ENCODE results near the gene KCTD12. TPM values are rescaled to one million over a fixed set of nuclear protein-coding genes. Genes with fewer than 3 reads are reported as not detected.

The KCTD12 gene
- total RNA-seq, 4 donors from 2014 or later = 11.4 to 47.0 (median 21.3) TPM

GRCh38 chr13:76887076-76887563, 915 bp upstream of the KCTD12 start:
- Histone ChIP-seq H3K4me3 (peak overlapping the region; percentile 60 to 74 (median 70)), H3K9me3 (no peaks in the 10 kb centered on the region), H3K4me1 (peaks cover 0 to 21% (median 2%) of the 10 kb centered on the region in 4 donors), H3K36me3 (no peaks in the 10 kb centered on the region), H3K27ac (peak overlapping the region; percentile 71 to 89 (median 83)), H3K27me3 (no peaks in the 10 kb centered on the region)
- DNase-seq = peak in 1 of 3 donors; percentile 46
- TF ChIP-seq POLR2A (IDR thresholded peaks at IDR 0.05) = no peak
- TF ChIP-seq, protein P1, sequence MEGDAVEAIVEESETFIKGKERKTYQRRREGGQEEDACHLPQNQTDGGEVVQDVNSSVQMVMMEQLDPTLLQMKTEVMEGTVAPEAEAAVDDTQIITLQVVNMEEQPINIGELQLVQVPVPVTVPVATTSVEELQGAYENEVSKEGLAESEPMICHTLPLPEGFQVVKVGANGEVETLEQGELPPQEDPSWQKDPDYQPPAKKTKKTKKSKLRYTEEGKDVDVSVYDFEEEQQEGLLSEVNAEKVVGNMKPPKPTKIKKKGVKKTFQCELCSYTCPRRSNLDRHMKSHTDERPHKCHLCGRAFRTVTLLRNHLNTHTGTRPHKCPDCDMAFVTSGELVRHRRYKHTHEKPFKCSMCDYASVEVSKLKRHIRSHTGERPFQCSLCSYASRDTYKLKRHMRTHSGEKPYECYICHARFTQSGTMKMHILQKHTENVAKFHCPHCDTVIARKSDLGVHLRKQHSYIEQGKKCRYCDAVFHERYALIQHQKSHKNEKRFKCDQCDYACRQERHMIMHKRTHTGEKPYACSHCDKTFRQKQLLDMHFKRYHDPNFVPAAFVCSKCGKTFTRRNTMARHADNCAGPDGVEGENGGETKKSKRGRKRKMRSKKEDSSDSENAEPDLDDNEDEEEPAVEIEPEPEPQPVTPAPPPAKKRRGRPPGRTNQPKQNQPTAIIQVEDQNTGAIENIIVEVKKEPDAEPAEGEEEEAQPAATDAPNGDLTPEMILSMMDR (IDR thresholded peaks at IDR 0.05) = no peak

- peak overlapping the region; percentile 71 to 89 (median 83) for H3K27ac ChIP-seq
- H3K4me1 ChIP-seq = peaks cover 0 to 21% (median 2%) of the 10 kb centered on the region in 4 donors
- peak in 1 of 3 donors; percentile 54 for DNase-seq
- H3K4me3 ChIP-seq = peak overlapping the region; percentile 60 to 74 (median 70)
- TF ChIP-seq, protein P1 (IDR thresholded peaks at IDR 0.05) = no peak
- no peak for TF ChIP-seq POLR2A (IDR thresholded peaks at IDR 0.05)
- no peaks in the 10 kb centered on the region for H3K36me3 ChIP-seq
- no peaks in the 10 kb centered on the region for H3K9me3 ChIP-seq
- no peaks in the 10 kb centered on the region for H3K27me3 ChIP-seq
These were observed 257 bp downstream of the KCTD12 start for GRCh38 chr13:76886005-76886291.

DNA sequence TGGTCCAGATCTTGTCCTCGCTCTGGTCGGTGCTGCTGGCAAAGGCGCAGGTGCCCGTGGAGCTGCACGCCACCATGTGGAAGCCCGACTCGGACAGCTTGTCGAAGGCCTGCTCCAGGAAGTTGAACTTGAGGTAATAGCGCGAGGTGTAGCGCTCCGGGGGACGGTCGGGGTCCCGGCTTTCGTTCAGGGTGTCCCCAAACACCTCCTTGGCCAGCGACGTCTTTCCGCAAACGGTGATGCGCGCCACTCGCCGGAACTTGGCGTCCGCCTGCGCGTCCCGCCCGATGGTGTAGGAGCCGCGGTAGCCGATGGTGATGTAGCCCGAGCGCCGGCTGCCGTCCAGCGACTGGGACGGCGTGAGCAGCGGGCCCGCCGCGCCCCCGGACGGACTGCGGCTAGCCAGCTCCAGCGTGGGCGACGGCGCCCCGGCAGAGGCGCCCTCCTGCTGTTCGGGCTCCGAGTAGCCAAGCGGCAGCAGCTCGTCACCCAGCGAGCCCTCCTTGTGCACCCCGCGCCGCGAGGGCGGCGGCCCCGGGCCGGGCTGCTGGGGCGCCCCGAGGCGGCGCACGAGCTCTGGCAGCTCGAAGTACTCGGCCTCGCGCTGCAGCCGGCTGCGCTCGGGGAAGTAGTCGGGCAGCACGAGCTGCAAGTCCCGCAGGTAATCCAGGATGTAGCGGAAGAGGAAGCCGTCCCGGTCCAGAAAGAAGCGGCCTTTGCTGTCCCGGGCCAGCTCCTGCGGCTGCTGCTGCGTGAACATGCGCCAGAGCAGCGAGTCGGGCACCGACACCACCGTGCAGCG, 801 bp downstream of the KCTD12 start:
- H3K27ac ChIP-seq = peak overlapping the region; percentile 71 to 89 (median 83)
- peaks cover 0 to 21% (median 2%) of the 10 kb centered on the region in 4 donors for H3K4me1 ChIP-seq
- no peaks in the 10 kb centered on the region for H3K27me3 ChIP-seq
- no peak for TF ChIP-seq POLR2A (IDR thresholded peaks at IDR 0.05)
- TF ChIP-seq, protein P1 (IDR thresholded peaks at IDR 0.05) = peak in 4 of 6 experiments; percentile 8 to 24 (median 22)
- peak overlapping the region; percentile 60 to 74 (median 70) for H3K4me3 ChIP-seq
- no peaks in the 10 kb centered on the region for H3K36me3 ChIP-seq
- H3K9me3 ChIP-seq = no peaks in the 10 kb centered on the region
- peak; percentile 66 to 81 (median 73) for DNase-seq

GRCh38 chr13:76884907-76885202, 1.4 kb downstream of the KCTD12 start:
- TF ChIP-seq POLR2A (IDR thresholded peaks at IDR 0.05) = no peak
- TF ChIP-seq, protein P1 (IDR thresholded peaks at IDR 0.05) = no peak
- H3K4me1 ChIP-seq = peaks cover 0 to 21% (median 2%) of the 10 kb centered on the region in 4 donors
- peak overlapping the region; percentile 71 to 89 (median 83) for H3K27ac ChIP-seq
- H3K36me3 ChIP-seq = no peaks in the 10 kb centered on the region
- DNase-seq = no peak
- peak overlapping the region; percentile 60 to 74 (median 70) for H3K4me3 ChIP-seq
- no peaks in the 10 kb centered on the region for H3K9me3 ChIP-seq
- H3K27me3 ChIP-seq = no peaks in the 10 kb centered on the region

DNA sequence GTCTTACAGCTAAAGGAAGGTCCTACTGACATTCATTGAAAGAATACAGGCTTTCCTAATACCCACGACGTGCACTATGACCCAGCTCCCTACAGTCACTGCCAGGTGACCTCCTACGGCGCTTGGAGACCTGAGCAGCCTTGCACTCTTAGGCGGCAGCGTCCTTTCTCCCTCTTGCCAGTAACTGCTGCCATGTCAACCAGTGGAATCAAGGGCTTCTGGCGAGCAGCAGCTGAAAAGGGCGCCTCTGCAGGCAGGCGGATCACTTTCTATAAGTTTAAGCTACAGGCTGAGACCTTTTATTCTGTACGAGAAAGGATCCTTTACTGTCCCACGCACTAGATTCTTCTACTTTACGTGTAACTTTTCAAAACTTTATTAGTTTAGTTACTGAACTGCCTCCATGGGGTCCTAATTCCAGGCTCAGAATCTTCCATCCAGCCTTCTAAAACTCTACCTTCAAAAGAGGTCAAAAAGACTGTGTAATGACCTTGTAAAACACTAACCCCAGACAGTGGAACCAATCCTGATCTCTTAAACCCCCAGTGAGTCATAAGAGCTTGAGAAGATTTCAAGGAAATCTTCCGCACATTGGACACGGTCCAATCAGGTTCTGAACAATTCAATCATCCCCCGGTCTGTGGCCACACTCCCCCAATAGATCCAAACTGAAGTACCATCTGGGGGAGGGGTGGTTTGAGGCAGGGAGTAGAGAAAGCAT, 1.9 kb downstream of the KCTD12 start:
- TF ChIP-seq, protein P1 (IDR thresholded peaks at IDR 0.05) = no peak
- no peak for TF ChIP-seq POLR2A (IDR thresholded peaks at IDR 0.05)
- DNase-seq = peak in 1 of 3 donors; percentile 53
- peaks cover 0 to 21% (median 2%) of the 10 kb centered on the region in 4 donors for H3K4me1 ChIP-seq

More for the DNA sequence above, 1.9 kb downstream of the KCTD12 start:
- Histone ChIP-seq H3K4me3 (peak overlapping the region; percentile 60 to 74 (median 70)), H3K9me3 (no peaks in the 10 kb centered on the region), H3K36me3 (no peaks in the 10 kb centered on the region), H3K27ac (peak overlapping the region; percentile 33 to 89 (median 83)), H3K27me3 (no peaks in the 10 kb centered on the region)

All from Peyer's patch (tissue), 4 donors.